NB4 (cell line): ENCODE measurements around the gene DKK1.

Source experiments
- DNase-seq: peaks from one replicate; pipeline ENCODE4 v3.0.0; 2010; ENCODE audit warnings: low read depth
- H3K4me3 ChIP-seq: one replicate; pipeline ENCODE4 v1.5.1; 2011; ENCODE audit warnings: mild to moderate bottlenecking, low read depth, low read length, moderate library complexity
- MYC ChIP-seq: IDR thresholded peaks from 2 replicates; pipeline ENCODE4 v1.6.1; 2011; ENCODE audit warnings: low read depth, low read length
- POLR2A ChIP-seq: IDR thresholded peaks from 2 replicates; pipeline ENCODE4 v1.6.1; 2011; ENCODE audit warnings: mild to moderate bottlenecking; ENCODE audit not compliant: insufficient read length; ENCODE audit errors: extremely low read depth
- TF ChIP-seq, protein P1 (sequence below): IDR thresholded peaks from one replicate; pipeline ENCODE4 v1.5.1; 2012; ENCODE audit warnings: low read depth, low read length
- TF ChIP-seq, protein P2 (sequence below): IDR thresholded peaks from 2 replicates; pipeline ENCODE4 v1.6.1; 2011; ENCODE audit warnings: low read depth, low read length

Gene DKK1, protein sequence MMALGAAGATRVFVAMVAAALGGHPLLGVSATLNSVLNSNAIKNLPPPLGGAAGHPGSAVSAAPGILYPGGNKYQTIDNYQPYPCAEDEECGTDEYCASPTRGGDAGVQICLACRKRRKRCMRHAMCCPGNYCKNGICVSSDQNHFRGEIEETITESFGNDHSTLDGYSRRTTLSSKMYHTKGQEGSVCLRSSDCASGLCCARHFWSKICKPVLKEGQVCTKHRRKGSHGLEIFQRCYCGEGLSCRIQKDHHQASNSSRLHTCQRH

DNA sequence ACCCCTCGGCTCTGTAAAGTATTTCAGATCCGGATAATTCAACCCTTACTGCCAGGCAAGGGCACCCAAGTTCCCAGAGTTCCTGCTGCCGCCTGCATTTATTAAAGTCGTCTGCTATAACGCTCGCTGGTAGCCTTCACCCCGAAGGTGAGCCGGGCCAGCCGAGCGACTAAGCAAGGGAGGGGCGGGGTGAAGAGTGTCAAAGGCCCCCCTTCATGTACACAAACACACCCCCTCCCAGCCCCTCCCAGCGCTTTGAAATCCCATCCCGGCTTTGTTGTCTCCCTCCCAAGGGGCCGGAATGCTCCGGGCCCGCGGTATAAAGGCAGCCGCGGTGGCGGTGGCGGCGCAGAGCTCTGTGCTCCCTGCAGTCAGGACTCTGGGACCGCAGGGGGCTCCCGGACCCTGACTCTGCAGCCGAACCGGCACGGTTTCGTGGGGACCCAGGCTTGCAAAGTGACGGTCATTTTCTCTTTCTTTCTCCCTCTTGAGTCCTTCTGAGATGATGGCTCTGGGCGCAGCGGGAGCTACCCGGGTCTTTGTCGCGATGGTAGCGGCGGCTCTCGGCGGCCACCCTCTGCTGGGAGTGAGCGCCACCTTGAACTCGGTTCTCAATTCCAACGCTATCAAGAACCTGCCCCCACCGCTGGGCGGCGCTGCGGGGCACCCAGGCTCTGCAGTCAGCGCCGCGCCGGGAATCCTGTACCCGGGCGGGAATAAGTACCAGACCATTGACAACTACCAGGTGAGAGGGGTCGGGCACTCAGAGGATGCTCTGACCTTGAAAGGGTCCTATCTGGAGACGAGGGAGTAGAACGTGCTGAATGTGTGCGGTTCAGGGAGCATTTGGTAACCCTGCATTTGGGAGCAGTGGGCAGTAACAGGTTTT, at the start of gene DKK1:
TSS of gene DKK1 (plus strand) at position 349 of the 889 bp plus-strand sequence. CDS start at position 503, 154 bp downstream.
- TF ChIP-seq POLR2A, result no peak
- TF ChIP-seq, protein P1, sequence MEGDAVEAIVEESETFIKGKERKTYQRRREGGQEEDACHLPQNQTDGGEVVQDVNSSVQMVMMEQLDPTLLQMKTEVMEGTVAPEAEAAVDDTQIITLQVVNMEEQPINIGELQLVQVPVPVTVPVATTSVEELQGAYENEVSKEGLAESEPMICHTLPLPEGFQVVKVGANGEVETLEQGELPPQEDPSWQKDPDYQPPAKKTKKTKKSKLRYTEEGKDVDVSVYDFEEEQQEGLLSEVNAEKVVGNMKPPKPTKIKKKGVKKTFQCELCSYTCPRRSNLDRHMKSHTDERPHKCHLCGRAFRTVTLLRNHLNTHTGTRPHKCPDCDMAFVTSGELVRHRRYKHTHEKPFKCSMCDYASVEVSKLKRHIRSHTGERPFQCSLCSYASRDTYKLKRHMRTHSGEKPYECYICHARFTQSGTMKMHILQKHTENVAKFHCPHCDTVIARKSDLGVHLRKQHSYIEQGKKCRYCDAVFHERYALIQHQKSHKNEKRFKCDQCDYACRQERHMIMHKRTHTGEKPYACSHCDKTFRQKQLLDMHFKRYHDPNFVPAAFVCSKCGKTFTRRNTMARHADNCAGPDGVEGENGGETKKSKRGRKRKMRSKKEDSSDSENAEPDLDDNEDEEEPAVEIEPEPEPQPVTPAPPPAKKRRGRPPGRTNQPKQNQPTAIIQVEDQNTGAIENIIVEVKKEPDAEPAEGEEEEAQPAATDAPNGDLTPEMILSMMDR, result no peak
- TF ChIP-seq, protein P2, sequence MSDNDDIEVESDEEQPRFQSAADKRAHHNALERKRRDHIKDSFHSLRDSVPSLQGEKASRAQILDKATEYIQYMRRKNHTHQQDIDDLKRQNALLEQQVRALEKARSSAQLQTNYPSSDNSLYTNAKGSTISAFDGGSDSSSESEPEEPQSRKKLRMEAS, result no peak
- TF ChIP-seq MYC, result no peak
- no peak within 1 kb of the TSS for H3K4me3 ChIP-seq
- DNase-seq, result no peak

DNA sequence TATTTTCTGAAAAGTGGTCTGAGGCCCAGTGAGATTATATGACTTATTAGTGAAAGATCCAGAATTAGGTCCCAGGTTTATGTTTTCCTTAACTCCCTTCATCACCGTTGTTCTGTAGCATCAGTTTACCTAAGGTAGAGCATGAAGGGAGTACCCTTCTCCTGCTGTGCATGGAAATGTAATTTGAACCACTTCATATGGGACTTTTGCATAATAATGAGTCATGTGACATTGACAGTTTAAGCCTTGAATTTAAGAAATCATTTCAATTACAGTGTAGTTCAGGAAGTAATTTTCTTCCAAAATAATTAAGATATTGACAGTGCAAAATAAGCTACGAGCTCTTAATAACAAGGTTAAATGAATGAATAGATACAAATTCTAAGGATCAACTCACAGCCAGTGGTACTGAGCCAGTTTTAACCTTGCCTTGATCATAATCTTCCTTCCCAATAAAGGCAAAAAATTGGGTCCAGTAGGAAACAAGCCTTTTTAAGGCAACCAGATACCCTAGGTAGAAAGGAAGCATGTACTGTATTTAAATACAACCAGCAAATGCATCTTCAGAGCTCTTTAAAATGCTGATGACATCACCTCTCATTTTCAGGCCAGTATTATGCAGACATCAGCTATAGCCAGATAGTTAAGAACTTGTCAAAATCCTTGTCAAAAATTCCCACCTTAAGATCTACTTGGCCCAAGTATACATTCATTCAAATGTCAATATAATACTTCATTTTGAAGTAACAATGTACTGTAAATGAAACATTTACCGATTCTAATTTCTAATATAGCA, 48.8 kb upstream of the DKK1 start:
- TF ChIP-seq, protein P1, result no peak
- TF ChIP-seq, protein P2, result no peak
- TF ChIP-seq MYC (no peak), POLR2A (no peak)
- no peak overlapping the region for H3K4me3 ChIP-seq
- DNase-seq, result no peak

DNA sequence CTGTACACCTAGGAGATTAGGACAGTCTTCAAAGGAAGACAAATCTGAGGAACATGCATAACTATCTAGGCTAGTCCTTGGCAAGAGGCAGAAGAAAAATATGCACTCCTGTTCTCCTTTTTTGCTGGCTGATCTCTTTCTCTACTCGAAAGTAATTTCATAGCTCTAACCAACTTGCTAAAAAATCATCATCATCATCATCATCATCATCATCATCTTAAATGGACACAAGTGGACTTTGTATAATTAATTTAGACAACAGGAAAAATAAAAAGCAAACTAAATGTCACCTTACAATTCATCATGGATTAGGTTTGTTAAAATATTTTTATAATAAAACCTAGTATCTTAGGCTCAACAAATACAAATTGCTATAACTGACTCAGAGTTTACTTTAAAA, 47.2 kb upstream of the DKK1 start:
- DNase-seq, result no peak
- no peak overlapping the region for H3K4me3 ChIP-seq
- TF ChIP-seq MYC, result no peak
- TF ChIP-seq POLR2A, result no peak

DNA sequence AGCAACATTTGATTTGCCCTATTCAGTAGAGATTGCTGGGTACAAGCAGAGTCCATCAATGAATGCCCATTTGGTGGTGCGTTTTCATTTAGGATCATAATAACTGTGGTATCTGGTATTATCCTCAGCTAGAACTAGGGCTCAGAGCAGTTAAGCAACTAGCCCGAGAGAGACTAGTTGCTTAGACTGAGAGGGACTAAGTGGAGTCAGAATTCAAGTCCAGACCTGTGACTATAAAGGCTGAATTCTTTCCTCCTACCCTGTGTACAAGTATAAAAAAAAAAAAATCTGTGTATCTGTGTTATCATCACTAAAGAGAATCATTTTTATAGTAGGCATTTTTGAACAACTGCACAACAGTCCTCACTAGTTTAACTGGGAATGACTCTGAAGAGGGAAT, 45.3 kb upstream of the DKK1 start:
- no peak overlapping the region for H3K4me3 ChIP-seq
- no peak for DNase-seq
- TF ChIP-seq, protein P2, result no peak
- TF ChIP-seq MYC (no peak), POLR2A (no peak)
- TF ChIP-seq, protein P1, result no peak

DNA sequence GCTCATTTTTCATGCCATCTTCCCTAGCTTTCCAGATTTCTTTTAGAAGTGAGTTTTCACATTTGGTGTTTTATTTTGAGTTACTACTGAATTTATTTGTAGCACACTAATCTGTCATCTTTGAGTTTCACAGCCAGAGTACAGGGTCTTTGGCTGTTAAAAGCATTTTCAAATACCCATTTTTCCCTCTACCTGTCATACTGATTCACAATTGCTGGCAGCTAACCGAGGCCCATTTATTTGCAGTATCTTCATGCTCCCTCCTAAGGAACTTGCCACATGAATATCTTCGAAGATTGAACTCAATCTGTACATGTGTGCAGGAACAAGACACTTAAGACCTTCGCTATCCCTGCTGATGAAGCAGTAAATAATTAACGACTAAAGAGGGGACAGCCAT, 44.8 kb upstream of the DKK1 start:
- no peak for DNase-seq
- TF ChIP-seq POLR2A (no peak), MYC (no peak)
- H3K4me3 ChIP-seq, result no peak overlapping the region

DNA sequence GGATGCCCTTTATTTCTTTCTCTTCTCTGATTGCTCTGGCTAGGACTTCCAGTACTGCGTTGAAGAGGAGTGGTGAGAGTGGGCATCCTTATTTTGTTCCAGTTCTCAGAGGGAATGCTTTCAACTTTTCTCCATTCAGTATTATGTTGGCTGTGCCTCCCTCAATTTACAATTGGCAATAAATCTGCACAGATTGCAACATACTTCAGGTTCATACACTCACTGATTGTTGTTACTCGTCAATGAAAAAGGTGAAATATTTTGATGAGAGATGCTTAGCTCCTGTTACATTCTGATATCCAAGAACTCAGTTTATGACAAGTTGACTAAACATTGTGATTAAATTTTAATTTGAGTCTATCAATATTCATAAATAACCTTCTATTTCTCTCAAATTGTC, 37.9 kb upstream of the DKK1 start:
- no peak overlapping the region for H3K4me3 ChIP-seq
- DNase-seq, result no peak
- TF ChIP-seq MYC, result no peak
- TF ChIP-seq, protein P1, result no peak
